Uterus (tissue), 2 donors: Measurements from ENCODE around the gene SLCO1B1.

Experiments used
- CTCF ChIP-seq, 4 experiments: fragments of 200-600 bp in 2 of 4; fragments of 450-650 bp in 2 of 4; sonication (generic) in 2 of 4; IDR thresholded peaks; one replicate each; pipeline ENCODE4 v1.5.1; 2016 to 2019; ENCODE audit warnings: antibody characterized with exemption in 4 of 4, mild to moderate bottlenecking in 2 of 4, moderate library complexity in 1 of 4
- POLR2A ChIP-seq, 2 donors: fragments of 450-650 bp; IDR thresholded peaks; one replicate each; pipeline ENCODE4 v1.6.1; 2016; ENCODE audit warnings: antibody characterized with exemption in 2 of 2, mild to moderate bottlenecking in 1 of 2, moderate library complexity in 1 of 2

GRCh38 chr12:21155522-21156351 is 24.7 kb downstream of the SLCO1B1 start:
- no peak for TF ChIP-seq CTCF (IDR thresholded peaks at IDR 0.05)
- no peak for TF ChIP-seq POLR2A (IDR thresholded peaks at IDR 0.05)
